HCT116 (cell line): ENCODE data around the gene TRIM38.

Experiments used
- CEBPB ChIP-seq: IDR thresholded peaks from 2 replicates; pipeline ENCODE4 v1.6.1; 2012; ENCODE audit warnings: low read depth
- EZH2 ChIP-seq: fragments of 200-600 bp; sonication (generic); IDR thresholded peaks from 2 replicates; pipeline ENCODE4 v1.6.1; 2017; ENCODE audit warnings: antibody characterized with exemption, mixed run types
- TF ChIP-seq, protein P1 (sequence below): IDR thresholded peaks from 2 replicates; pipeline ENCODE4 v1.6.1; 2012
- TF ChIP-seq, protein P2 (sequence below), 3 experiments: fragments of 200-600 bp in 1 of 3; sonication (generic) in 1 of 3; IDR thresholded peaks in 2 of 3; conservative IDR thresholded peaks in 1 of 3; 2 replicates each; pipeline ENCODE4 v1.5.1; 2012 to 2017; ENCODE audit warnings: low read depth in 2 of 3, low read length in 2 of 3, antibody characterized with exemption in 1 of 3, borderline replicate concordance in 1 of 3, control low read depth in 1 of 3, mild to moderate bottlenecking in 1 of 3, mixed read lengths in 1 of 3, mixed run types in 1 of 3, moderate library complexity in 1 of 3; ENCODE audit not compliant: insufficient read depth in 1 of 3

DNA sequence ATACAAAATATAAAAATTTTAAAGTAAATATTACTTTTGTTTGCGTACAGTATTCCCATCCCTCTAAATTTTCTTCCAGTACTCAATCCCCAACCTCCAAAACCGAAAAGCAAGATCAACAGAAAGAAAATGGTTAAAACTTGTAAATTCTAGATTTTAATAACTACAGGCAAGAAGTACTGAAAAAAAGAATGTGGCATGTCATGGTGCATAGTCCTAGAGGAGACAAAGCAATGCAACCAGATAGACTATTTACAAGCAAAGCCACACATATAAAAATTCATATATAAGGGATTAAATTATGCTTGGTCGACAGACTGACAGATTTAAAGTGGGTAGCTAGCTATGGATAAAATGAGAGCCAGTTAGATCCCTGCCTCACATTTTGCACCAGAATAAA lies 68.1 kb downstream of the TRIM38 start:
- TF ChIP-seq, protein P1, sequence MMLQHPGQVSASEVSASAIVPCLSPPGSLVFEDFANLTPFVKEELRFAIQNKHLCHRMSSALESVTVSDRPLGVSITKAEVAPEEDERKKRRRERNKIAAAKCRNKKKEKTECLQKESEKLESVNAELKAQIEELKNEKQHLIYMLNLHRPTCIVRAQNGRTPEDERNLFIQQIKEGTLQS = no peak
- TF ChIP-seq, protein P2, sequence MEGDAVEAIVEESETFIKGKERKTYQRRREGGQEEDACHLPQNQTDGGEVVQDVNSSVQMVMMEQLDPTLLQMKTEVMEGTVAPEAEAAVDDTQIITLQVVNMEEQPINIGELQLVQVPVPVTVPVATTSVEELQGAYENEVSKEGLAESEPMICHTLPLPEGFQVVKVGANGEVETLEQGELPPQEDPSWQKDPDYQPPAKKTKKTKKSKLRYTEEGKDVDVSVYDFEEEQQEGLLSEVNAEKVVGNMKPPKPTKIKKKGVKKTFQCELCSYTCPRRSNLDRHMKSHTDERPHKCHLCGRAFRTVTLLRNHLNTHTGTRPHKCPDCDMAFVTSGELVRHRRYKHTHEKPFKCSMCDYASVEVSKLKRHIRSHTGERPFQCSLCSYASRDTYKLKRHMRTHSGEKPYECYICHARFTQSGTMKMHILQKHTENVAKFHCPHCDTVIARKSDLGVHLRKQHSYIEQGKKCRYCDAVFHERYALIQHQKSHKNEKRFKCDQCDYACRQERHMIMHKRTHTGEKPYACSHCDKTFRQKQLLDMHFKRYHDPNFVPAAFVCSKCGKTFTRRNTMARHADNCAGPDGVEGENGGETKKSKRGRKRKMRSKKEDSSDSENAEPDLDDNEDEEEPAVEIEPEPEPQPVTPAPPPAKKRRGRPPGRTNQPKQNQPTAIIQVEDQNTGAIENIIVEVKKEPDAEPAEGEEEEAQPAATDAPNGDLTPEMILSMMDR (IDR thresholded peaks at IDR 0.05 in 2 of 3, conservative IDR thresholded peaks at IDR 0.05 in 1 of 3; ENCODE audit: borderline replicate concordance in 1 of 3, insufficient read depth in 1 of 3, low read depth in 2 of 3, low read length in 2 of 3) = no peak
- TF ChIP-seq CEBPB = no peak
- no peak for TF ChIP-seq EZH2
